ENCODE measurements around the gene ARHGEF7. TPM values are rescaled to one million over a fixed set of nuclear protein-coding genes. Genes with fewer than 3 reads are reported as not detected.

The ARHGEF7 gene
- polyA plus RNA-seq, 4 donors = 21.6 to 76.4 (median 24.7) TPM

DNA sequence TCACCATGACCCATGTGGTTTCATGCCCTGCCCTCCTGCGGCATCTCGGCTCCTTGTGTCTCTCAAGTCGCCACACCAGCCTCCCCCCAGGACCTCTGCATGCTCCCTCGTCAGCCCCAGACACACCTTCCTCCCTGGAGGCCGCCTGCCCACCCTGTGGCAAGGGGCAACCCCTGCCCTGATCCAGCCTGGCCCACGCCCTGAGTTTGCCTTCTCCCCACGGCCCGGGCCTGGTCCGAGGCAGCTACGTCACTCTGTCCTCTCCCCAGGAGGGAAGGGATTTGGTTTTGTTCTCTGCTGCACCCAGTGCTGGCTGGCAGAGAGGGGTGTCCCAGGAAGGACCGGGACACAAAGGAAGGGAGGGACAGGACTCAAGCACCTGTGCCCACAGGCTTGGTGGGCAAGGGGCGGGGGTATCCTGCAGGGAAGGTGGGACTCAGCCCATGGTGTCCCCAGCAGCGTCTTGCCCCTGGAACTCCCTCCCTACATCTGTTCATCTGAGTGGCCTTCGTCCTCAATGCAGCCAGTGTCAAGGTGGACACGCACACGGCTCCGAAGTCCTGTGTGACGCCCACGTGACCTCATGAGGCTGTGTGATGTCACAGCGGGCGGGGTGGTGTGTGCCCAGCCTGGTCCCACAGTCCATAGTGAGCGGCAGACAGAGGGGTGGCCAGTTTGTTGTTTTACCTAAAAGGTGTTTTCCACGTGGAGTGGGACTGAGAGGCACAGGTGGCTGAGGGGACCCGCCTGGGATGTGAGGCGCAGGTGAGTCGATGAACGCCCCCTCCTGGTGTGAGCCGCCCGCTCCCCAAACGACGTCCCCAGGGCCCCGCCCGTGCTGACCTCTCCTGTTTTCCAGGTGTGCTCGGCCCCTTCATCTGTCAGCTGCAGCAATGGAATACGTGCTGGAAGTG lies 205.1 kb downstream of the ARHGEF7 start, which contains the start of gene TEX29:
TSS of gene TEX29 (plus strand) at position 645 of the 914 bp plus-strand sequence. CDS start at position 894, 249 bp downstream.
- FAIRE-seq (no peak), DNase-seq (no peak)
- no peak within 1 kb of the TSS for H3K4me3 ChIP-seq (ENCODE audit: low read depth in 1 of 3, low read length in 3 of 3)
- no peaks in the 10 kb centered on the region for H3K4me1 ChIP-seq (ENCODE audit: control insufficient read depth in 3 of 3, insufficient read depth in 2 of 3, low read depth in 1 of 3, low read length in 2 of 3)
- WGBS, 3 donors = 72 to 78% (median 74%) methylated on average over 35 of the region's 35 CpGs
- H3K27ac ChIP-seq (ENCODE audit: low read depth in 1 of 3, low read length in 2 of 3) = no peak within 1 kb of the TSS
- H3K27me3 ChIP-seq (ENCODE audit: control insufficient read depth in 3 of 3, insufficient read depth in 3 of 3, low read length in 3 of 3) = no peaks in the 10 kb centered on the region
- no peaks in the 10 kb centered on the region for H3K9me3 ChIP-seq (ENCODE audit: control insufficient read depth in 2 of 2, insufficient read depth in 1 of 2, low read depth in 1 of 2, low read length in 1 of 2)
- peaks cover 0 to 6% (median 0%) of the 10 kb centered on the region in 3 donors for H3K36me3 ChIP-seq (ENCODE audit: control insufficient read depth in 3 of 3, insufficient read depth in 2 of 3, low read depth in 1 of 3, low read length in 3 of 3)

DNA sequence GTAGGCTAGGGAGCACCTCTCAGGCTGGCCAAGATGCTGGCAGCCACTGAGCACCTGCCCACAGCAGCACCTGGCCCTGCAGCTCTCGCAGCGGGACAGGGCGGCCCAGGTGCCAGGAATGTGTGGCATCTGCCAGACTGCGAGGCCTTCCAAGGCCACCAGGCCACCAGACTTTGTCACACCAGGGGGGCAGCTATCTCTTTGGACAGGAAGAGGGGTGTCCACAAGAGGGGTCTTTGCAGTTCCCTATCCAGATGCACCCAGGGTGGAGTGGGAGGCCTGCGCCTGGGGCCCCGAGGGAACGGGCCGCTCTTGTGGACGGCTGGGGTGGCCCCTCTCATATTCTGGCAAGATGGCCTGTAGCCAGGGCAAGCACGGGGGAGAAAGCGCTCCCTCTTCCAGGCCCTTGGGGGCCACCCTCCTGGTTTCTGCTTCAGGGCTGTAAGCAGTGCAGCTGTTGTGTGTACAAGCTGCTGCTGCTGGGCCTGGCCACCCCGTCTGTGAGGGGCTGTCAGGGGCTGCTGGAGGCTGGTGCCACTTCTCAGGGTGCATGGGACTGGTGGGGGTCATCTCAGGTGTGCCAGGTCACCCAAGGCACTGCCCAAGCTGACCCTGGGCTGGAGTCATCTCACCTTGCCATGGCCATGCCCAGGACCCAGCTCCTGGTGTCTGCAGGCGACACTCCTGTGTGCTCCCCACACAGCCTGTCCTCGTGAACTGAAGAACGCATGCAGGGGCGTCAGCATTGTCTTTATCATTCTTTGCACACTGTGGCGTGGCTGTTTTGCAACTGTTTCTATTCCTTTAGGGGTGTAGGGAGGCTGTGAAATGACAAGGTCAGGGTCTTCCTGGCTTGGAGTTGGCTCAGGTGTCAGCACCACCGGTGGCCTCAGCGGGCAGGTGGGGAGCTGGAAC lies 207.1 kb downstream of the ARHGEF7 start:
- WGBS, 3 donors = 86 to 94% (median 94%) methylated on average over 19 of the region's 19 CpGs
- no peaks in the 10 kb centered on the region for H3K9me3 ChIP-seq (ENCODE audit: control insufficient read depth in 2 of 2, insufficient read depth in 1 of 2, low read depth in 1 of 2, low read length in 1 of 2)
- FAIRE-seq = no peak
- no peaks in the 10 kb centered on the region for H3K4me1 ChIP-seq (ENCODE audit: control insufficient read depth in 3 of 3, insufficient read depth in 2 of 3, low read depth in 1 of 3, low read length in 2 of 3)
- H3K36me3 ChIP-seq (ENCODE audit: control insufficient read depth in 3 of 3, insufficient read depth in 2 of 3, low read depth in 1 of 3, low read length in 3 of 3) = peaks cover 0 to 1% (median 0%) of the 10 kb centered on the region in 3 donors
- no peak for DNase-seq
- H3K4me3 ChIP-seq (ENCODE audit: low read depth in 1 of 3, low read length in 3 of 3) = no peak overlapping the region
- no peaks in the 10 kb centered on the region for H3K27me3 ChIP-seq (ENCODE audit: control insufficient read depth in 3 of 3, insufficient read depth in 3 of 3, low read length in 3 of 3)
- no peak overlapping the region for H3K27ac ChIP-seq (ENCODE audit: low read depth in 1 of 3, low read length in 2 of 3)

DNA sequence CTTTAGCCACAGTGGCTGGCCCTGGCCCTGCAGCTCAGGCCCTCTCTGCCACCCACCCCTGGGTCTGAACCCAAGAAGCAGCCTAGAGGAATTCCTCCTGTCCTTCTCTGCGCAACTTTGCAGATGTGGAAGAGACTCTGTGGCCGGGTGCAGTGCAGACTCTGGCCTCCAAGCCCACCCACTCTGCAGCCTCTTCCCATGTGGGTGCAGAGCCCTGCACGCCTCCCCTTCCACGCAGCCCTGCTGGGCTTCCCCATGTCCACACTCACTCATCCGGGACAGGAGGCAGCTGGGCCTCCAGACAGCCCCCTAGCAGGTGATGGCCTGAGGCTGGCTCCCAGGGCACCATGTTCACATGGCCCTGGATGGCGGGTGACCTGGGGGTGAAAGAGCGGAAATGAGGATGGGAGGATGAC lies 207.8 kb downstream of the ARHGEF7 start:
- FAIRE-seq (no peak), DNase-seq (no peak)
- no peaks in the 10 kb centered on the region for H3K36me3 ChIP-seq (ENCODE audit: control insufficient read depth in 3 of 3, insufficient read depth in 2 of 3, low read depth in 1 of 3, low read length in 3 of 3)
- H3K4me1 ChIP-seq (ENCODE audit: control insufficient read depth in 3 of 3, insufficient read depth in 2 of 3, low read depth in 1 of 3, low read length in 2 of 3) = no peaks in the 10 kb centered on the region
- H3K27ac ChIP-seq (ENCODE audit: low read depth in 1 of 3, low read length in 2 of 3) = no peak overlapping the region
- no peak overlapping the region for H3K4me3 ChIP-seq (ENCODE audit: low read depth in 1 of 3, low read length in 3 of 3)
- 76 to 88% (median 87%) methylated on average over 7 of the region's 7 CpGs for WGBS, 3 donors
- no peaks in the 10 kb centered on the region for H3K9me3 ChIP-seq (ENCODE audit: control insufficient read depth in 2 of 2, insufficient read depth in 1 of 2, low read depth in 1 of 2, low read length in 1 of 2)
- no peaks in the 10 kb centered on the region for H3K27me3 ChIP-seq (ENCODE audit: control insufficient read depth in 3 of 3, insufficient read depth in 3 of 3, low read length in 3 of 3)

DNA sequence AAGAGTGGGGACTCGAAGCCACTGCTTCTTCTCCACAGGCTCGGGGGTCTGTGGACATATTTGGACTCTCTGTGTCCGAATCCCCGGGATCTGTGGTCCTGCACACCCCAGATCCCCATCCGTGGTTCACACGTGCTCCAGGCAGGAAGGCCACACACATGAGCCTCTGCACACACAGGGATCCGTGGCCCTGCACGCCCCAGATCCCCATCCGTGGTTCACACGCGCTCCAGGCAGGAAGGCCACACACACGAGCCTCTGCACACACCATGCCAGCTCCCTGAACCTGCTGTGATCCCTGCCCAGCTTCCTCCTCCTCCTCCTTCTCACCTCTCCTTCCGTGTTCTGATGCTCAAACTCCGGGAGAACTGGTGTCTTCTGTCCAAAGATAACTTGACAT lies 208.4 kb downstream of the ARHGEF7 start:
- H3K9me3 ChIP-seq (ENCODE audit: control insufficient read depth in 2 of 2, insufficient read depth in 1 of 2, low read depth in 1 of 2, low read length in 1 of 2) = no peaks in the 10 kb centered on the region
- no peak for DNase-seq
- WGBS, 3 donors = 82 to 85% (median 82%) methylated on average over 14 of the region's 14 CpGs
- FAIRE-seq = no peak
- H3K27me3 ChIP-seq (ENCODE audit: control insufficient read depth in 3 of 3, insufficient read depth in 3 of 3, low read length in 3 of 3) = no peaks in the 10 kb centered on the region
- no peaks in the 10 kb centered on the region for H3K36me3 ChIP-seq (ENCODE audit: control insufficient read depth in 3 of 3, insufficient read depth in 2 of 3, low read depth in 1 of 3, low read length in 3 of 3)
- H3K27ac ChIP-seq (ENCODE audit: low read depth in 1 of 3, low read length in 2 of 3) = no peak overlapping the region
- no peak overlapping the region for H3K4me3 ChIP-seq (ENCODE audit: low read depth in 1 of 3, low read length in 3 of 3)
- H3K4me1 ChIP-seq (ENCODE audit: control insufficient read depth in 3 of 3, insufficient read depth in 2 of 3, low read depth in 1 of 3, low read length in 2 of 3) = no peaks in the 10 kb centered on the region

DNA sequence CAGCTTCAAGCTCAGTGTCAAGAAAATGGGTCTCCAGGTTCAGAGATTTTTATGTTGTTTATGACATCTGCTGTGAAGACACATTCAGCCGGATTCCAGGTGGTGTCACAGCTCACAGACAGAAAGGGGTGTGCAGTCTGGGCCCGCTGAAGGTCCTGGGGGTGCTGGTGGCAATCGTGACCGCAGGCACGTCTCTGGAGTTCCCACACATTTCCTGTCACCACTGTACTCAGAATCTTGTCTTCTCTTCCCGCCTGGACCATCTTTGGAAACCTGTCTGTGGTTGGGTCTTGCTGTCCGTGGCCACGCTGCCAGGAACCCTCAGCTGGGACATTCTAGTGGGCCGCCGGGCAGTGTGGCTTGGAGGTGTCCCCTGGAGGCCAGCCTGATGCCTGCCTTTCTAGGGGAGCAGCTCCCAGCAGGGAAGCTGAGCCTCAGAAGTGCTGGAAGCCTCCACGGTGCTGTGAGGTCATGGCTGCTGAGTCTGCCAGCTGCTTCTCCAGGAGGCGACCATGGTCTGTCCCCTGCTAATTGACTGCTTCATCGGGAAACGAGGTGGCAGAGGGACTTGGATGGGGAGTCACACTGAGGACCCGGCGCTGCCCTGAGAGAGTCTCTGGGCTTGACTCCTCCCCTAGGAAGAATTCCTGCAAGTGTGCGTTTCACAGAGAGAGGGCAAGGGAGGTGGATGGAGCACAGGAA lies 209.0 kb downstream of the ARHGEF7 start:
- FAIRE-seq (no peak), DNase-seq (no peak)
- Histone ChIP-seq H3K4me1 (ENCODE audit: control insufficient read depth in 3 of 3, insufficient read depth in 2 of 3, low read depth in 1 of 3, low read length in 2 of 3) (no peaks in the 10 kb centered on the region), H3K27ac (ENCODE audit: low read depth in 1 of 3, low read length in 2 of 3) (no peak overlapping the region), H3K36me3 (ENCODE audit: control insufficient read depth in 3 of 3, insufficient read depth in 2 of 3, low read depth in 1 of 3, low read length in 3 of 3) (no peaks in the 10 kb centered on the region), H3K9me3 (ENCODE audit: control insufficient read depth in 2 of 2, insufficient read depth in 1 of 2, low read depth in 1 of 2, low read length in 1 of 2) (no peaks in the 10 kb centered on the region), H3K4me3 (ENCODE audit: low read depth in 1 of 3, low read length in 3 of 3) (no peak overlapping the region), H3K27me3 (ENCODE audit: control insufficient read depth in 3 of 3, insufficient read depth in 3 of 3, low read length in 3 of 3) (no peaks in the 10 kb centered on the region)
- WGBS, 3 donors = 68 to 82% (median 69%) methylated on average over 17 of the region's 17 CpGs

DNA sequence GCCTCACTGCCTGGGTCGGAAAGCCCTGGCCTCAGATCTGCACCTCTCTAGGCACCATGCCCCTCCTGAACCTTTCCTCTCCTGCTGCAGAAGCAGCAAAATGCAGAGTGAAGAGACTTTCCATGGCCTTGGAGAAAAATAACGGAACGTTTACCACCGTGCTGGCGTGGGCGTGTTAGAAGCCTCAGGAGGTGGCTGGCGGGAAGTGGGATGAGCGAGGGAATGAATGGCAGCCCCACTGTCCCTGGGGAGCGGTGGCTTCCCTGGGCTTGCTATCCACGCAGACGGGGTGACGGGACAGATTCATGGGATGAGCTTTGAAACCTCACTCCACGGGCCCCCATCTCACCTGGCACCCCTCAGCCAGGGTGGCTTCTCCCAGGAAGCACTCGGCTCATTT lies 209.6 kb downstream of the ARHGEF7 start:
- DNase-seq (no peak), FAIRE-seq (no peak)
- H3K9me3 ChIP-seq (ENCODE audit: control insufficient read depth in 2 of 2, insufficient read depth in 1 of 2, low read depth in 1 of 2, low read length in 1 of 2) = no peaks in the 10 kb centered on the region
- no peaks in the 10 kb centered on the region for H3K4me1 ChIP-seq (ENCODE audit: control insufficient read depth in 3 of 3, insufficient read depth in 2 of 3, low read depth in 1 of 3, low read length in 2 of 3)
- H3K4me3 ChIP-seq (ENCODE audit: low read depth in 1 of 3, low read length in 3 of 3) = no peak overlapping the region
- WGBS, 3 donors = 80 to 86% (median 85%) methylated on average over 14 of the region's 14 CpGs
- H3K27ac ChIP-seq (ENCODE audit: low read depth in 1 of 3, low read length in 2 of 3) = no peak overlapping the region
- no peaks in the 10 kb centered on the region for H3K27me3 ChIP-seq (ENCODE audit: control insufficient read depth in 3 of 3, insufficient read depth in 3 of 3, low read length in 3 of 3)
- no peaks in the 10 kb centered on the region for H3K36me3 ChIP-seq (ENCODE audit: control insufficient read depth in 3 of 3, insufficient read depth in 2 of 3, low read depth in 1 of 3, low read length in 3 of 3)

DNA sequence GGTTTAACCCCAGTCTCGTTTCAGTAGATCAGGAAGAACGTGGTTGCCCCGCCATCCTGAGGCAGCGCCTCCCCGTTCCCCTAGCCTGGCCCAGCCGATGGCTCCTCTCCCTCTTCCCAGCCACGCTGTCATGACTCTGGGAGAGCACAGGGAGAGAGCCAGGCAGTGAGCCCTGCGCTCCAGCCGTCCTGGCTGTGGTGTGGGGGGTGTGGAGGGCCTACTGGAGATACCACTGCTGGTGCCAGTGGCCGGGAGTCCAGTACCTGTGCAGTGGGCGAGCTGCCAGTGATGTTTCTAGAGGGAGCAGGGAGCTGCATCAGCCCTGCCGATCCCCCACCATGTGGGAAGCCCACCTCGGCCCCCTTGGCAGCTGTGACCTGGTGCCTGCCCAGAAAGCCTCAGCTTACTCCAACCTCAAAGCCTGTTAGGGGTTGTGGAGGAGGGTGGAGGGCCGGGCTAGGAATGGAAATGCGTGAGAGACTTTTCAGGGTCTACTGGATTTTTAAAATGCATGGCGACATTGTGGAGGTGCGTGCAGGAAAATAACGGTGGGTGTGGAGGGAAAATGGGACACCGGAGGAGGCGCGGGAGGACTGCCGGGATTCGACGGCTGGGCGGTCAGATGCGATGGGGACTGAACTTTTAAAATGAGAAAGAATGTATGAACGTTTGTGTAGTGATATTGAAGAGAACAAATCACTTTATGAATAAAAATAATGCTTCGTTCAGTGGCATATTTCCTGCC lies 210.2 kb downstream of the ARHGEF7 start:
- no peaks in the 10 kb centered on the region for H3K36me3 ChIP-seq (ENCODE audit: control insufficient read depth in 3 of 3, insufficient read depth in 2 of 3, low read depth in 1 of 3, low read length in 3 of 3)
- no peak overlapping the region for H3K27ac ChIP-seq (ENCODE audit: low read depth in 1 of 3, low read length in 2 of 3)
- no peak for FAIRE-seq
- no peaks in the 10 kb centered on the region for H3K4me1 ChIP-seq (ENCODE audit: control insufficient read depth in 3 of 3, insufficient read depth in 2 of 3, low read depth in 1 of 3, low read length in 2 of 3)
- no peak overlapping the region for H3K4me3 ChIP-seq (ENCODE audit: low read depth in 1 of 3, low read length in 3 of 3)
- no peaks in the 10 kb centered on the region for H3K27me3 ChIP-seq (ENCODE audit: control insufficient read depth in 3 of 3, insufficient read depth in 3 of 3, low read length in 3 of 3)
- H3K9me3 ChIP-seq (ENCODE audit: control insufficient read depth in 2 of 2, insufficient read depth in 1 of 2, low read depth in 1 of 2, low read length in 1 of 2) = no peaks in the 10 kb centered on the region
- DNase-seq = no peak
- 85 to 87% (median 86%) methylated on average over 27 to 28 of the region's 28 CpGs for WGBS, 3 donors

Data from small intestine (tissue), 7 donors.